Activated T-helper 9 cell treated with anti-CD3 and anti-CD28 coated beads, Interleukin-2, amount 50 U/mL, for 16 hours (primary cell): Measurements from ENCODE around the gene G6PC2.
"Not testable (repeated sequence)": the region's sequence is repeated elsewhere in the genome, so short reads cannot be mapped to it uniquely, and the experiment has no call there.

Source experiments
- DNase-seq: peaks from one replicate; pipeline ENCODE4 v3.0.0-alpha.2; 2020; ENCODE audit warnings: low read depth

Gene G6PC2

DNA sequence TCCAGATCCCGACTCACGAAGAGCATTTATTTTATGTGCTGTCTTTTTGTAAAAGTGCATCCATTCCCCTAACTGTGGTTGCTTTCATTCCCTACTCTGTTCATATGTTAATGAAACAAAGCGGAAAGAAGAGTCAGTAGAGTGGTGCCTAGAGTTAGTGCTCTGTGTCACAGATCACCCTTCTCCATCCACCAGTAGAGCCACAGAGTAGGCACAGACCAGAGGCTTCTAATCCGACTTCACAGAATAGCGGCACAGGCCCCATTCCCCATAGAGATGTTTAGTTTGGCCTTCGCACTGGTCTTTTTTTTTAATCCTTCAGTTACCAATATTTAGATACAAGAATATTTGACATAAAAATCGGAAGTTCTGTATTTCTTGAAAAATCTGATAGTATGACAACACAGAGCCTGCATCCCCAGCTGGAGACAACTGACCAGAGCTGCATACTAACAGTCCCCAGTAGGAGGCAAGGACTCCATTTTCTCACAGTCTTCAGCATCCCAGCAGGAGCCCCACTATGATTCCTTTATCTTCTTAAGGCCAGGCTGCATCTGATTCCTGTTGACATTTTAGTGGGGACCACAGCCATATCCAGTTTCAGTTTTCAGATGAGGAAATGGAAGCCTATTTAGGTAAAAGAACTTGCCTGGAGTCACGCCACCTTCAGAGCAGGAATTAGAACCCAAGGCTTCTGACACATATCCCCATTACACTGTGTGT is 7.0 kb downstream of the G6PC2 start:
- DNase-seq, result no peak

DNA sequence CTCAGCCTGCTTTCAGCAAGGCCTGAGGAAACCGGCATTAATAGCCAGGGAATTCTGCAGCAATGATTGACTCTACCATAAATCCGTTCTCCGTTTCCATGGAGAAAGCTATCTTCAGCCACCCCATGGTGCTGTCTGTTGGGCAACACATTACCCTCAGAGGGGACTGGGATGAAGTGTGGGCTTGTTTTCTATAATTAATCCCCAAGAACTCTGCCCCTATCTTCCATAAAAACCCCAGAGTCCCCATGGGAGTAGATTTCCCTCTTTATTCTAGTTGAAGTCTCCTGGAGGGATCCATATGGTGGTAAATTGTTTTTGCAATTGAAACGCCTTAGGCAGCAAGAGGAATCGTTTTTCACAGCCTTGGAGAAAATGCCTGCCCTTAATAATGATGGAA is 9.2 kb downstream of the G6PC2 start:
- DNase-seq, result no peak

DNA sequence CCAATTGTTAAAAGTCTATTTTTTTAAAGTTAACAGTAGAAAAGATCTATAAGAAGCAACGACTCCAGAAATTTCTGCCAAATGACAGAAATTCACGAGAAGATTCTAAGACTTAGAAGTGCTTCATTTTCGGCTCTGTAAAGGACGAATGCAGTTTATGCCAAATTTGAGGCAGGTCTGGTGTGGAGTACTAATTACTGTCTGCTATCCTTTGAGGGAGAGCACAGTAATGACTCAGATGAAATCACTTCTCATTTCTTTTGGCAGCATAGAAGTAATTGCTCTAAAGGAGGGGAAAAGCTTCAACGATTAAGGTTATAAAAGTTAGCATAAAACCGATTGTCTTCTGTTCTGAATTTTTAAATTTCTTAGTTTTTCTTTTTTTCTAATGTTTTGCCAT is 11.4 kb downstream of the G6PC2 start:
- no peak for DNase-seq

DNA sequence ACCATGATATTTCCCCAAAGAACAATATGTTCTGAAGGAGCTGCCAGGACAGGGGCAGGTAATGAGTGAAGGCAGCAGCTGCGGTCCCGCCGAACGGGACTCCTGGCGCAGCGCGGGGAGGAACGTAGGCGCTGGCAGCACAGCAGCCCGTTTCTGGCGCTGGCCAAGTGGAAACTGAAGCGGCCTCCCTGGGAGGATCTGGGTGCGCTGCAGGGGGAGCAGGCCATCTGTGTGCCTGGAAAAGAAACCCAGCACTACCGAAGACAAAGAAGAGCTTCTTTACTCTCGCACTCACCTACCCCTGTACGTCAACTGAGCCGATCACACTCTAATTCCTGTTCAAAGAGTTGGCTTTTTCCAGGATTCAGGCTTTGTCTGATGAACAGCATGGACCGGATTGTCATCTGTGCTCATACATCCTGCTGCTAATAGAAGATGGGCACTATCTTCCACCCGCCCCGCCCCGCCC is 11.8 kb downstream of the G6PC2 start:
- no peak for DNase-seq

DNA sequence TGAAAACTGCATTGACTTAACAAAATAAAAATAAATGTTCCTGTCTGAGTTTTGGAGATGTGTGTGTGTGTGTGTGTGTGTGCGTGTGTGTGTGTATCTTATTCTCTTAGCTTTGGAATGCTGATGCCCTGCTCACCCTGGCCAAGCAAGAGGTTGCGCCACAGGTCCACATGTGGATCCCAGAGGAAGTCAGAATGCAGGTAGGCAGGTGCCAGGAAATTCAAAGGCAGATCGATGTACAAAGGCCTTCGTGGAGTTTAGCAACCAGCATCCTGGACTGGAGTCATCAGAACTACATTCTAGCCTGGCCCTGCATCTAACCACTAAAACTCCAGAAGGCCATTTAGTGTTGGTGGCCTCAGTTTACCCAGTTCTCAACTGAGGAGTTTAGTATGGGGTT is 12.4 kb downstream of the G6PC2 start:
- DNase-seq, result no peak

DNA sequence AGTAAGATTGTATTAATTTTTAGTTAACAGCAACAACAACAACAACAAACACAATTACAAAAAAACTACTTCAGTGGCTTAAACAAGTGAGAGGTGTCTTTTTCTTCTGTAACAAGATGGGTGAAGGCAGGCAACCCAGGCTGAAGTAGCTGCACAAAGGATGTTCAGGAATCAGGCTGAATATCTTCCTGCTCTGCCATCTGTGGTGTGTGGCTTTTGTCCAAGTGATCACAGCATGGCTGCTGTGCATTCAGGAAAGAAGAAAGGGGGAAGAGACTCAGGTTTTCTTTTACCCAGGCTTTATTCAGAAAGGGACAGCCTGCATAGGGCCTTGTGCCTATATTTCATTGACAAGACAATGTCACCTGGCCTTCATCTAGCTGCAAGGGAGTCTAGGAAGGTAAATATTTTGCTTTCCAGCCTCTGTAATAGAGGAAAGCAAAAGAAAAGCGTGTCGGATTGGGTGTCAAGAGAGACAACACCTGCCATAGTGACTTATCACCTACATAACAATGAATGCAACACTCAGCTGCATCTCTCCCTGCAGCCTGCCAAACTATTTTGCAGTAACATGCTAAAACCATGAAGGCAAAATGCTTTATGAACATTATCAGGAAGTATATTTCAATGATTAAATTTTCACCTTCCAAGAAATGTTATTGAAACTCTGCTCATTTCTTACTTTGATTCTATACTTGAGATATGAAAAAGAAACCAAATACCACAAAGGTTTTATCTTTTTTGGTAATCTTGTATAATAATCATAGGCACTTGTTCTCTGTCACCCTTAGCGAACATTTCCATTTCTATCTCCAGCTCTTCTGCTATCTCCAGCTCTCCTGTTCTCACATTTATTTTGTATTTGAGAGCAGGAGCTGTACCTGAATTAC is 14.6 kb downstream of the G6PC2 start:
- DNase-seq, result no peak

DNA sequence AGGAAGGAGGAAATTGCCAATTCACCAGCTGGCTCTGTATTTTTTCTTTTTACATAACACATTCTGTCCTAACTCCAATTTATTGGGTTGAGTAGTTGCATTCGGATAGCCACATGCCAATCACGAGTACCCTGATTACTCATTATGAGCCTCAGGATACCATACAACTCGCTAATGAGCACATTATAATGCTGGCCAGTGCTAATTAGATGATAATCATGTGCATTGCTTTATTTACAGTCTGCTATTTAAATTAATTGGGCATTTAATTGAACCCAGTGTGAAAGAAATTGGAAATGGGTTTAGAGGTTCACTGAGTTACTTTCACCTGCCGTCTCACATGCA is 15.2 kb downstream of the G6PC2 start:
- DNase-seq, result no peak

DNA sequence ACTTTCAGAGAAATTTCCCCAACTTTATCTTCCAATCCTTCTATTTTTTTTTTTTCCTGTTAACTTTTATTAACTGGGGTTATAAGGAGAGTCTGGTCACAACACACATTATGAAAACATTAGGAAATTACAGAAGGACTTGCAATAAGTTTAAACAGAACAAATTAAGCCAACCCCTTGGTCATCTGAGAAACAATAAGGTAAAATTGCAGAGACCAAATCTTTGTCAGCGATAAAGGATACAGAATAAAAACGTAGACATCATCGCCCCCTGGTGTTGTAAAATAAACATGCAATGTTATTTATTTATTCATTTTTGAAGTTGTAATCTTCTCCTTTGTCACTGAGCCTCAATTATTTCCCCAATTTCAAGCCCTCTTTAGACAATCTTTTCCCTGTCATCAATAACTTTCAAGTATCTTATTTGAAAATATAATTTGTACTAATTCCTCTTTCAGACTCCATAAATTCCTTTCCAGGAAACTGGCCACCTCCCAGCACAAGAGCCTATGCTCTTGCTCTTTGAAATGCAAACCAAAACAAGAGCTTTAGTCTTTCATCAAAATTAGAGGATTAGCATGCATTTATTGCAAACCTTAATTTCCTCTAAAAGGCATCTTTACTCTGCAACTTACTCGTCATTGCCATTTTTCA is 19.5 kb downstream of the G6PC2 start:
- no peak for DNase-seq

DNA sequence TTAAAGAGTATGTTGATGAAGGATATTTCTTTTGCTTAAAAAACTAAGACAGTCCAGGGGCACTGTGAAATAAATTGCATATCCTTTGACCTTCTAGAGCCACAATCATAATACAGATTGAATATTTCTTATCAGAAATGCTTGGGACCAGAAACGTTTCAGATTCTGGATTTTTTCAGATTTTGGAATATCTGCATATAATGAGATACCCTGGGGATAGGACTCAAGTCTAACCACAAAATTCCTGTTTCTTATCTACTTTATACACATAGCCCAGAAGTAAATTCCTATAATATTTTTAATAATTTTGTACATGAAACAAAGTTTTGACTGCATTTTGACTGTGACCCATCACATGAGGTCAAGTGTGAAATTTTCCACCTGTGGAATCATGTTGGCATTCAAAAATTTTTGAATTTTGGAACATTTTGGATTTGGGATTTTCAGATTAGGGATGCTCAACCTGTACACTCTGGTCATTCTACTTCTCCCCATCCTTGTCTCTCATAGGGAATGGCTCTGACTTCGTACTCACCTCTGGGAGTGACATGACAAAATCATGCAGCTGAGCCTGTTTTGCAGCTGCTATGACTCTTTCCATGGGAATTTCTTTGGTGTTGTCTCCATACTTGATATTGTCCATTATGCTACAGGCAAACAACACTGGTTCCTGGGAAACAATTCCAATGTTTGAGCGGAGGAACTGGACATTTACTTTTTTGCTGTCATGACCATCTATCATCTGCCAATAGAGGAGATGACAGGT is 25.7 kb downstream of the G6PC2 start:
- DNase-seq, result no peak

DNA sequence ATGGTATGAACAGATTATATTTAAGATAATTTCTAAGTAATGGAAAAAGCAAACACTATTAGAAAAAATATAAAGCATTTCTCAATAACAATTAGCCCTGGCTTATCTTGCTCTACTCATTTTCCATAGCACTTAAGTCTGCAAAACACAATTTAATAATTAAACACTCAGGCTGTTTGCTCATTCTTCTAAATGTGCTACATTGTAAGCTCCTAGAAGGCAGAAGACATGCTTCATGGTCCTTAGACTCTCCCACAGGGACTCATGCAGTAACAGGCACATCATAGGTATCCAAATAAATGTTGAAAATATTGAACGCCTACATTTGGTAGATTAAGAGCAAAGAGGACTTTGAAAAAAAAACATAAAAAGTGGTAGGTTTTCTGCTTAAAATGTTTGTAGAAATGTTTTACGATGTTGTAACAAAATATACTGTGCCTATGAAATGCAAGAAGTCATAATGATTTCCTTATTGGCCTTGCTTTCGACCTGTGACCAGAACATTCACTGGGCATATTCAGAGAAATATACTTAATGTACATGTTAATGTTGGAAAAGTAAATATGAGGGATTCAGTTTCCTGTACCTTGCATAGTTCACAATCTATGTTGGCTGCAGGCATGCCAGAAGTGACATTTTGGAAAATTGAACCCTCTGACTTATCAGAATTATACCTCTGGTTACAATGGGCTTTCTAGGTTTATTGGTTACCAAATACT is 27.2 kb downstream of the G6PC2 start:
- DNase-seq, result no peak

DNA sequence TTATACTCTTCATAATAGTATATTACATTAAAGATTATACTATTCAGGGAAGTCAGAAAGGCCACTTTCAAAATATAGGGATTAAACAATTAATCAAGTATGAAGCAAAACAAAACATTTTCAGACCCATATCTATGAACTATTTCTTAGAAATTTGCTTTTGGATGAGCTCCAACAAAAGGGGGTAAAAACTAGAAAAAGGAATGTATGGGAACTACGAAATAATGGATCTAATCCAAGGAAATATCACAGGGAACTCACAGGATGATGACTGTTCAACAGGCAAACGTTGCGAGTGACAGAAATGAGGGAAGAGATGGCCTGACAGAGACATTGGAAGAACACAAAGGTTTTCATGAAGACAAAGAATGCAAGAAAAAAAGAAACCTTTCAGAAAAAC is 27.9 kb downstream of the G6PC2 start:
- no peak for DNase-seq

DNA sequence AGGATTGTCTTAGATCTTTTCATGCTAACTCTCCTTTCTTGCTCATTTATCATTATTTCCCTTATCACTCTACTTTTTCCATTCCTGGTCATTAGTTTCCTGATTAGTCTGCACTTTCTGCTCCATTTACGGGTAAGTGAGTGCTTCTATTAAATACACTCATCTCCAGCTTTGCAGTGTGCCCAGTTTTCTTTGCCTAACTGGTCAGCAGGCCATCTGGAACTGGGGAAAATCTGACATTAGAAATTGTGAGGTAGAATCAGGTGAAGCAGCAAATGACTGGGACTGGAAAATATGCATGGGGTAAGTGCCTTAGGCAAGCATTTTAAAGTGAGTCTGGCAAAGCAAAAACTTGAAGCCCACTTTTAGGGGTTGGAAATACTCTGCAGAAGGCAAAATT is 29.2 kb downstream of the G6PC2 start:
- DNase-seq, result no peak

DNA sequence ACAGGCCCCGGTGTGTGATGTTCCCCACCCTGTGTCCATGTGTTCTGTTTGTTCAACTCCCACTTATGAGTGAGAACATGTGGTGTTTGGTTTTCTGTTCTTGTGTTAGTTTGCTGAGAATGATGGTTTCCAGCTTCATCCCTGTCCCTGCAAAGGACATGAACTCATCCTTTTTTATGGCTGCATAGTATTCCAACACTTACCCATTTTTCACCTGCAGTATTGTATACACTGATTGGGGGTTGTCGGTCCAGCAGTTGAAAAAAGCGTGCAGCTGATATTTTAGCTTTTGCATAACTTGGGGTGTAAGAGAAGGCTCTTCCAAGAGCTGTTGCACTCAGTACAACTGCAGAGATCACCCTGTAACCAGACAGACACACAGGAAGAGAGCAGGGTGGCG is 31.1 kb downstream of the G6PC2 start:
- DNase-seq, result not testable (repeated sequence)

DNA sequence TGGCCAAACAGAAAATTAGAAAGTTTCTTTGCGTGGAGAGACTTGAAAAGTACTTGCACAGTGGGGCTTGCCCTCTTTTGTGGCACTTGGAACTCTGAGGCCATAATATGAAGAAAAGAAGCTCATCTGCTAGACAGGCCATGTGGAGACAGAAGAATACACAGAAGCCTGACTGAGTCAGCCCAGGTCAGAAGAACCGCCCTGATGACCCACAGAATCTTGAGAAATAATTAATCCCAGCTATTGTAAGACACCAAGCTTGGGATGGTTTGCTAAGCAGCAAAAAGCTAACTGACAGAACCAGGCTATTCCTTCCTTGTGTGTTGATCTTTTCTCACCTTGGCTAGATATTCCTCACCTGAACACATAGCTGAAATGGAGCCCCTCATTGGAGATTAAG is 33.7 kb downstream of the G6PC2 start:
- no peak for DNase-seq

DNA sequence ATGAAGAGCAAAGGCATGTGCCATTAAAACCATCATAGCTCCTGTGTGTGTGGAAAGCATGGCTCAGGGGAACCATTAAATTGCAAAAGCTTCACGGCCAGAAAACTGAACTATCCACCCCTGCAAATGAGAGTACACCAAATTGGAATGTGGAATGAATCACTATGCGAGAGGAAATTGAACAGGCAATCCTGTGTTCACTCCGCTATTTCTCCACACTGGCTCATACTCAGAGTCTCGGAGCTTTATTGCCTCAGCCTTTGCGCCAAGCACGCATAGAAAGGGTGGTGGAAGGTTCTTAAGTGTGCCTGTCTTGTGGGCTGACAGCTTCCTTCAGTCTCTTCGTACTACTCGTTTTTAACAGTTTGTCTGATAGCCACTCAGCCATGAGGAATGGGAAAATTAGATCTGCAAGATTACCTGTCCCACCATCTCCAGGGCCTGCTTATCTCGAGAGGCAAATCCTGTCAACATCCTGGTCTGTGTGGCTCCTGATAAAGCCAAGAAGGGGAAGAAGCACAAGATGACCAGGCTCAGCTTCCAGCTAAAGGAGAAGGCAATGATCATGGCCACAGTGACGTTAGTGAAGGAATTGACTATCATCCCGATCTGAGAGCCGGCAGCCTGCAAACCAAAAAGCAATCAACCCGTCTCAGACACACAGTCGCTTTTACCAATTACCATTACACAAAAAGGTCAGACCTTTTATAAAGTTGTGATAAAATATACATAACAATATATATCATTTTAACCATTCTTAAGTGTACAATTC is 34.9 kb downstream of the G6PC2 start:
- DNase-seq, result no peak

DNA sequence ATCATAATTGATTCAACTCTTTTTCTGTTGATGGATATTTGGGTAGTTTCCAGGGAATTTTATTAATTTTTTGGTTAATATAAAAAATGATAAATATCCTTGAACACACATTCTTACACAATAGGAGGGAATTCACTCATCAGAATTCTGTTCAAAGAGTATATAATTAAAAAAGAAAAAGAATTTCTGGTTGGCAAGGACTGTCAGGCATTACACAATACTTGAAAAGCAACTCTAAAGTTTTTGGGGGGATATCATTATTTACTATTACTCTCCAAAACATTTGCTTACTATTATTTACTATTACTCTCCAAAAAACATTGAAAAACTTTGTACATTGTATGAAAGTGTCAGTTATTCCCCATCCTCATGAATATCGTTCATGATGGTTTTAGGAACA is 38.0 kb downstream of the G6PC2 start:
- DNase-seq, result no peak

DNA sequence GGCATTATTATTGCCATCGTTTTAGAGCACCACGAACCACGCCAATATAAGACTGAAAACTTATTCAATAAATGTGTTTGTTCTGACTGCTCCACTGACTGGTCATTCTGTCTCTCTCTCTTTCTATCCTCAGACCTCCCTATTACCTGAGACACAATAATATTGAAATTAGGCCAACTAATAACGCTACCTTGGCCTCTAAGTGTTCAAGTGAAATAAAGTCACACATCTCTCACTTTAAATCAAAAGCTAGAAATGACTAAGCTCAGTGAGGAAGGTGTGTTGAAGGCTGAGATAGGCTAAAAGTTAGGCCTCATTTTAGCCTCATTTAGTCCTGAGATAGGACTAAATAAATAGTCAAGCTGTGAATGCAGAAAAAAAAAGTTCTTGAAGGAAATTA is 38.8 kb downstream of the G6PC2 start:
- DNase-seq, result no peak

DNA sequence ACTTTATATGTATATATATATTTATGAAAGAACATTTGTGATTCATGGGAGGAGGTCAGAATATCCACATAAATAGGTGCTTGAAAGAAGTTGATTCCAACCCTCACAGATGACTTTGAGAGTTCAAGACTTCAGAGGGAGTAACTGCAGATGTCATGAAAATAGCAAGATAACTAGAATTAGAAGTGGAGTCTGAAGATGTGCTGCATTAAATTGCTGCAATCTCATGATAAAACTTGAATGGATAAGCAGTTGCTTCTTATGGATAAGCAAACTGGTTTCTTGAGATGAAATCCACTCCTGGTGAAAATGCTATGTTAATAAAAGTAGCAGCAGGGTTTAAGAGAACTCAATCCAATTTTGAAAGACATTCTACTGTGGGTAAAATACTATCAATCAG is 40.2 kb downstream of the G6PC2 start:
- no peak for DNase-seq

DNA sequence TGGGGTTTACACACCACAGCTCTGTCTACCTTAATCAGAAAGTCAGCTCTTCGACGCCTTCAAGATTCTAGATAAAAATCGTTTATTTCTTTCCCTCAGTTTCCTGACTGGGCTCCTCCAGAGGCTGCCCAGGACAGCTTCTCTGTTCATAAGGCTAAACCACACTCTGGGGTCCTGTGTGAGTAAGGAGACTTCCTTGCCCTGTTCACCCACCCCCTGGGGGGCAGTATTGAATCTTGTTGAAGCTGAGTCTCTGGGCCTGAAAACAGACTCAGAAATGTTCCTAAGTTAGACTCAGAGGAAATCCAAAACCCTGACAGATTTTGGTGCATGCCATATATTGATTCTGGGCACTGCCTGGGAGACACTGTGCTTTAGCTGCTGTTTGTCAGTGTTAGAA is 43.0 kb downstream of the G6PC2 start:
- DNase-seq, result no peak

DNA sequence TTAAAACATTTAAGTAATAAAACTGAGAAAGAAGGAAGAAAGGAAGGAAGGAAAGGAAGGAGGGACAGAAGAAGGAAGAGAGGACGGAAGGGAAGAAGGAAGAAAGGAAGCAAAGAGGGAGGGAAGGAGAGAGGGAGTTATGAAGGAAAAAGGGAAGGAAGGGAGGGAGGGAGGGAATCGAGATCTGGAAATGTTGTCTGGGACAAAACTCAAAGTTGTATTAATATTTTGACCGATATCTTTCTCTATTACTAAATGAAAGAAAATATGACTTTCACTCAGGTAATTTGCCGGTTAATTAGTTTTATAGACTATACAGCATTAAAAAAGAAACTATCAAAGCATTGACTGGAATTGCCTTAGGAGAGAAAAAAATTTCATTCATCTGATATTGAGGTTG is 44.4 kb downstream of the G6PC2 start:
- no peak for DNase-seq
